Activated naive CD4-positive, alpha-beta T cell treated with anti-CD3 and anti-CD28 coated beads, Interleukin-2, amount 10 ng/mL, durations not matched to agents 7 days and 5 days (primary cell): Measurements from ENCODE around the gene TLCD4.
"Not testable (repeated sequence)": the region's sequence is repeated elsewhere in the genome, so short reads cannot be mapped to it uniquely, and the experiment has no call there.

Source experiments
- CTCF ChIA-PET: fragments of 350-600 bp; sonication (Branson Sonifier 250); formaldehyde crosslinking; loops from one replicate; lab custom pipeline; 2021; ENCODE audit warnings: antibody characterized with exemption; lab: Charles Lee
- DNase-seq: peaks from one replicate; pipeline ENCODE4 v3.0.0-alpha.2; 2020
- H3K27ac Mint-ChIP-seq: one replicate; pipeline ENCODE4 v1.8.0; 2021; ENCODE audit warnings: mild to moderate bottlenecking, moderate library complexity, mixed read lengths
- H3K27me3 Mint-ChIP-seq: one replicate; pipeline ENCODE4 v1.8.0; 2021; ENCODE audit warnings: mild to moderate bottlenecking, mixed read lengths
- H3K36me3 Mint-ChIP-seq: one replicate; pipeline ENCODE4 v1.8.0; 2021; ENCODE audit warnings: mixed read lengths
- H3K4me1 Mint-ChIP-seq: one replicate; pipeline ENCODE4 v1.8.0; 2021; ENCODE audit warnings: mixed read lengths
- H3K4me3 Mint-ChIP-seq: one replicate; pipeline ENCODE4 v1.8.0; 2021; ENCODE audit warnings: mild to moderate bottlenecking, moderate library complexity, mixed read lengths
- H3K9me3 Mint-ChIP-seq: one replicate; pipeline ENCODE4 v1.8.0; 2021; ENCODE audit warnings: mixed read lengths

TLCD4 gene

GRCh38 chr1:95085376-95085775 is 31.8 kb upstream of the TLCD4 start:
- no peaks in the 10 kb centered on the region for H3K36me3 Mint-ChIP-seq
- no peak for DNase-seq
- H3K4me1 Mint-ChIP-seq: no peaks in the 10 kb centered on the region
- no peaks in the 10 kb centered on the region for H3K9me3 Mint-ChIP-seq
- H3K4me3 Mint-ChIP-seq: no peak overlapping the region
- H3K27me3 Mint-ChIP-seq: peaks cover 30% of the 10 kb centered on the region
- H3K27ac Mint-ChIP-seq: no peak overlapping the region
- CTCF ChIA-PET: interaction anchor here (1.0 to 2.2 kb wide), 7 partner anchors 10 to 279 kb away, joined by 3 to 14 read pairs (median 4); partner anchors contain the start of genes ALG14 and RWDD3

GRCh38 chr1:95086949-95087533 is 30.1 kb upstream of the TLCD4 start:
- H3K4me1 Mint-ChIP-seq: no peaks in the 10 kb centered on the region
- DNase-seq: no peak
- CTCF ChIA-PET: interaction anchor here (0.7 kb wide), 1 partner anchor 9 kb away, joined by 3 read pairs; no protein-coding TSS in a partner anchor
- peaks cover 33% of the 10 kb centered on the region for H3K27me3 Mint-ChIP-seq
- no peak overlapping the region for H3K27ac Mint-ChIP-seq
- no peak overlapping the region for H3K4me3 Mint-ChIP-seq
- H3K36me3 Mint-ChIP-seq: no peaks in the 10 kb centered on the region
- no peaks in the 10 kb centered on the region for H3K9me3 Mint-ChIP-seq

- H3K36me3 Mint-ChIP-seq: no peaks in the 10 kb centered on the region
- no peaks in the 10 kb centered on the region for H3K9me3 Mint-ChIP-seq
- peaks cover 33% of the 10 kb centered on the region for H3K27me3 Mint-ChIP-seq
- DNase-seq: no peak
- no peak overlapping the region for H3K27ac Mint-ChIP-seq
- CTCF ChIA-PET: interaction anchor here (0.6 to 2.0 kb wide), 4 partner anchors 31 to 234 kb away, joined by 3 to 7 read pairs (median 4); no protein-coding TSS in a partner anchor
- no peaks in the 10 kb centered on the region for H3K4me1 Mint-ChIP-seq
- H3K4me3 Mint-ChIP-seq: no peak overlapping the region
Observed at GRCh38 chr1:95088303-95088702, 28.9 kb upstream of the TLCD4 start.

- H3K27me3 Mint-ChIP-seq: peaks cover 33% of the 10 kb centered on the region
- CTCF ChIA-PET: interaction anchor here (0.6 kb wide), 1 partner anchor 12 kb away, joined by 3 read pairs; no protein-coding TSS in a partner anchor
- H3K4me1 Mint-ChIP-seq: no peaks in the 10 kb centered on the region
- no peak overlapping the region for H3K4me3 Mint-ChIP-seq
- no peak for DNase-seq
- no peaks in the 10 kb centered on the region for H3K36me3 Mint-ChIP-seq
- peak overlapping the region; percentile 55 for H3K27ac Mint-ChIP-seq
- H3K9me3 Mint-ChIP-seq: no peaks in the 10 kb centered on the region
Observed at GRCh38 chr1:95089650-95090287, 27.4 kb upstream of the TLCD4 start.

- H3K9me3 Mint-ChIP-seq, CTCF ChIA-PET, DNase-seq, H3K4me1 Mint-ChIP-seq, H3K36me3 Mint-ChIP-seq, H3K27ac Mint-ChIP-seq, H3K4me3 Mint-ChIP-seq: not testable (repeated sequence)
- H3K27me3 Mint-ChIP-seq: peaks cover 24% of the 10 kb centered on the region
Observed at GRCh38 chr1:95091290-95091689, 25.9 kb upstream of the TLCD4 start.

GRCh38 chr1:95092891-95093290 is 24.3 kb upstream of the TLCD4 start:
- not testable (repeated sequence) for DNase-seq, H3K27ac Mint-ChIP-seq, H3K4me3 Mint-ChIP-seq, H3K36me3 Mint-ChIP-seq, H3K9me3 Mint-ChIP-seq, H3K4me1 Mint-ChIP-seq
- CTCF ChIA-PET: interaction anchor here (1.0 kb wide), 1 partner anchor 9 kb away, joined by 3 read pairs; no protein-coding TSS in a partner anchor
- H3K27me3 Mint-ChIP-seq: peaks cover 22% of the 10 kb centered on the region

- no peak overlapping the region for H3K4me3 Mint-ChIP-seq
- peaks cover 20% of the 10 kb centered on the region for H3K27me3 Mint-ChIP-seq
- no peak for DNase-seq
- H3K27ac Mint-ChIP-seq: no peak overlapping the region
- H3K36me3 Mint-ChIP-seq: no peaks in the 10 kb centered on the region
- no peaks in the 10 kb centered on the region for H3K4me1 Mint-ChIP-seq
- CTCF ChIA-PET: interaction anchor here (1.0 kb wide), 1 partner anchor 9 kb away, joined by 3 read pairs; no protein-coding TSS in a partner anchor
- H3K9me3 Mint-ChIP-seq: no peaks in the 10 kb centered on the region
Observed at GRCh38 chr1:95093296-95093695, 23.9 kb upstream of the TLCD4 start.

- CTCF ChIA-PET: no interaction called here
- DNase-seq: no peak
- H3K36me3 Mint-ChIP-seq: no peaks in the 10 kb centered on the region
- no peak overlapping the region for H3K27ac Mint-ChIP-seq
- no peaks in the 10 kb centered on the region for H3K9me3 Mint-ChIP-seq
- H3K4me3 Mint-ChIP-seq: no peak overlapping the region
- H3K27me3 Mint-ChIP-seq: peaks cover 10% of the 10 kb centered on the region
- no peaks in the 10 kb centered on the region for H3K4me1 Mint-ChIP-seq
Observed at GRCh38 chr1:95094923-95095322, 22.2 kb upstream of the TLCD4 start.

- Mint-ChIP-seq H3K27me3 (peaks cover 7% of the 10 kb centered on the region), H3K36me3 (no peaks in the 10 kb centered on the region), H3K27ac (no peak overlapping the region)
Observed at GRCh38 chr1:95095833-95096217, 21.3 kb upstream of the TLCD4 start.

GRCh38 chr1:95096218-95096841 is 20.8 kb upstream of the TLCD4 start:
- H3K27ac Mint-ChIP-seq: no peak overlapping the region

More at GRCh38 chr1:95095833-95096217, 21.3 kb upstream of the TLCD4 start:
- Mint-ChIP-seq H3K4me1 (no peaks in the 10 kb centered on the region), H3K4me3 (no peak overlapping the region), H3K9me3 (no peaks in the 10 kb centered on the region)
- CTCF ChIA-PET: no interaction called here
- DNase-seq: no peak

GRCh38 chr1:95097426-95097825 is 19.7 kb upstream of the TLCD4 start:
- Mint-ChIP-seq H3K4me1 (no peaks in the 10 kb centered on the region), H3K36me3 (no peaks in the 10 kb centered on the region), H3K27ac (no peak overlapping the region), H3K27me3 (peaks cover 3% of the 10 kb centered on the region), H3K4me3 (no peak overlapping the region), H3K9me3 (no peaks in the 10 kb centered on the region)
- CTCF ChIA-PET: no interaction called here
- no peak for DNase-seq

More at GRCh38 chr1:95096218-95096841, 20.8 kb upstream of the TLCD4 start:
- no peak for DNase-seq
- H3K4me1 Mint-ChIP-seq: no peaks in the 10 kb centered on the region
- no peaks in the 10 kb centered on the region for H3K9me3 Mint-ChIP-seq
- peaks cover 3% of the 10 kb centered on the region for H3K27me3 Mint-ChIP-seq
- CTCF ChIA-PET: no interaction called here
- no peaks in the 10 kb centered on the region for H3K36me3 Mint-ChIP-seq
- H3K4me3 Mint-ChIP-seq: no peak overlapping the region

GRCh38 chr1:95098196-95098595 is 19.0 kb upstream of the TLCD4 start:
- H3K4me3 Mint-ChIP-seq: no peak overlapping the region
- H3K9me3 Mint-ChIP-seq: no peaks in the 10 kb centered on the region
- H3K27ac Mint-ChIP-seq: no peak overlapping the region
- no peaks in the 10 kb centered on the region for H3K4me1 Mint-ChIP-seq
- no peak for DNase-seq
- peaks cover 3% of the 10 kb centered on the region for H3K27me3 Mint-ChIP-seq
- CTCF ChIA-PET: interaction anchor here (1.4 kb wide), 1 partner anchor 14 kb away, joined by 3 read pairs; no protein-coding TSS in a partner anchor
- H3K36me3 Mint-ChIP-seq: no peaks in the 10 kb centered on the region

GRCh38 chr1:95108792-95109191 is 8.4 kb upstream of the TLCD4 start:
- Mint-ChIP-seq H3K9me3 (no peaks in the 10 kb centered on the region), H3K4me1 (no peaks in the 10 kb centered on the region), H3K27ac (no peak overlapping the region), H3K4me3 (no peak overlapping the region), H3K36me3 (no peaks in the 10 kb centered on the region), H3K27me3 (peaks cover 14% of the 10 kb centered on the region)
- CTCF ChIA-PET: no interaction called here
- no peak for DNase-seq

GRCh38 chr1:95111014-95111413 is 6.1 kb upstream of the TLCD4 start:
- H3K4me1 Mint-ChIP-seq: no peaks in the 10 kb centered on the region
- no peaks in the 10 kb centered on the region for H3K36me3 Mint-ChIP-seq
- H3K4me3 Mint-ChIP-seq: no peak overlapping the region
- no peak for DNase-seq
- H3K9me3 Mint-ChIP-seq: no peaks in the 10 kb centered on the region
- CTCF ChIA-PET: no interaction called here
- H3K27me3 Mint-ChIP-seq: peaks cover 21% of the 10 kb centered on the region
- no peak overlapping the region for H3K27ac Mint-ChIP-seq
